Tibial nerve (tissue), 4 donors: ENCODE results near the gene DOK3. TPM values are rescaled to one million over a fixed set of nuclear protein-coding genes. Genes with fewer than 3 reads are reported as not detected.

Experiments used
- DNase-seq, 2 donors: peaks; one replicate each; pipeline ENCODE4 v3.0.0-alpha.2; 2019; ENCODE audit warnings: low spot score in 2 of 2
- H3K27ac ChIP-seq, 4 donors: fragments of 200-600 bp; sonication (generic) in 3 of 4; one replicate each; pipeline ENCODE4 v1.5.1; 2017 to 2019; ENCODE audit warnings: mild to moderate bottlenecking in 1 of 4
- H3K27me3 ChIP-seq, 2 donors: fragments of 200-600 bp; sonication (generic) in 1 of 2; one replicate each; pipeline versions ENCODE4 v1.5.1 to v1.6.0; 2017 to 2019
- H3K36me3 ChIP-seq, 3 donors: fragments of 200-600 bp; sonication (generic); one replicate each; pipeline ENCODE4 v1.5.1; 2018 to 2019
- H3K4me1 ChIP-seq, 4 donors: fragments of 200-600 bp; sonication (generic) in 3 of 4; one replicate each; pipeline ENCODE4 v1.5.1; 2017 to 2019
- H3K4me3 ChIP-seq, 4 donors: fragments of 200-600 bp; sonication (generic) in 3 of 4; one replicate each; pipeline ENCODE4 v1.5.1; 2017 to 2019; ENCODE audit warnings: mild to moderate bottlenecking in 1 of 4, moderate library complexity in 1 of 4
- H3K9me3 ChIP-seq, 4 donors: fragments of 200-600 bp; sonication (generic) in 3 of 4; one replicate each; pipeline ENCODE4 v1.5.1; 2017 to 2019
- CTCF ChIP-seq, 5 experiments: fragments of 200-600 bp in 3 of 5; fragments of 450-650 bp in 2 of 5; sonication (generic) in 3 of 5; IDR thresholded peaks; one replicate each; pipeline ENCODE4 v1.5.1; 2016 to 2019; ENCODE audit warnings: antibody characterized with exemption in 5 of 5, mild to moderate bottlenecking in 3 of 5, moderate library complexity in 2 of 5
- EP300 ChIP-seq, 2 donors: sonication (generic); formaldehyde crosslinking; IDR thresholded peaks; one replicate each; pipeline ENCODE4 v1.6.1; 2017; ENCODE audit warnings: antibody characterized with exemption in 2 of 2, mild to moderate bottlenecking in 1 of 2
- POLR2A ChIP-seq, 2 donors: fragments of 450-650 bp; IDR thresholded peaks; one replicate each; pipeline ENCODE4 v1.6.1; 2017; ENCODE audit warnings: antibody characterized with exemption in 2 of 2, mild to moderate bottlenecking in 2 of 2, moderate library complexity in 2 of 2
- WGBS, 2 donors: methylation state at CpG; one replicate each; pipeline ENCODE4 v1.1.5; 2018; 5-methylcytosine and 5-hydroxymethylcytosine counted together
- total RNA-seq, 4 donors: library from RNA; depleted of rRNA; stranded (reverse); fragments of >200 nt; gene quantifications; one replicate each; pipeline ENCODE4 v1.1.0, GENCODE V29; 2016

DOK3 gene
- total RNA-seq, 4 donors from 2014 or later = 7.8 to 20.1 (median 11.5) TPM

- Histone ChIP-seq H3K27ac (no peak overlapping the region), H3K4me1 (no peaks in the 10 kb centered on the region), H3K9me3 (no peaks in the 10 kb centered on the region), H3K27me3 (no peaks in the 10 kb centered on the region), H3K36me3 (peaks cover 2 to 100% (median 51%) of the 10 kb centered on the region in 3 donors), H3K4me3 (no peak overlapping the region)
- WGBS, 2 donors = 80 to 88% methylated on average over 10 of the region's 10 CpGs
- no peak for DNase-seq
- TF ChIP-seq EP300 (IDR thresholded peaks at IDR 0.05) = no peak
- TF ChIP-seq CTCF (IDR thresholded peaks at IDR 0.05) = no peak
These were observed 19.0 kb upstream of the DOK3 start for GRCh38 chr5:177528631-177529030.

DNA sequence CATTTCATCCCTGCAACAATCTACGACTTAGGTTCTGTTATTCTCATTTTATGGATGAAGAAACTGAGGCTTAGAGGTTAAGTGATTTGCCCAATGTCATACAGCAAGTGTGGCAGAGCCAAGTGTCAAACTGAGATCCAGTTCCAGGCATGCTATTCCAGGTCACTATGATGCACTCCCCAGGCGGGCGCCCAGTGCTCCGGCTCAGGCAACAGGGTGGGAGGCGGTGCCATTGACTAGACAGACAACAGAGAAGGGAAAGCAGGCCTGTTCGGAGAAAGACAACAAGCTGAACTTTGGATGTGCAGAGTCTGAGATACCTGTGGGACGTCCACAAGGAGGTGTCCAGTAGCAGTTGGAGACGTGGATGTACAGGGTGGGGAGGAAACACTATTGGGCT, 18.0 kb upstream of the DOK3 start:
- H3K9me3 ChIP-seq = no peaks in the 10 kb centered on the region
- no peaks in the 10 kb centered on the region for H3K27me3 ChIP-seq
- TF ChIP-seq POLR2A (IDR thresholded peaks at IDR 0.05) (no peak), CTCF (IDR thresholded peaks at IDR 0.05) (no peak), EP300 (IDR thresholded peaks at IDR 0.05) (no peak)
- WGBS, 2 donors = 90% methylated on average over 8 of the region's 8 CpGs
- no peak for DNase-seq
- H3K4me1 ChIP-seq = no peaks in the 10 kb centered on the region
- no peak overlapping the region for H3K4me3 ChIP-seq
- H3K27ac ChIP-seq = no peak overlapping the region
- peaks cover 2 to 100% (median 51%) of the 10 kb centered on the region in 3 donors for H3K36me3 ChIP-seq

GRCh38 chr5:177526791-177527190, 17.2 kb upstream of the DOK3 start:
- no peaks in the 10 kb centered on the region for H3K4me1 ChIP-seq
- H3K4me3 ChIP-seq = no peak overlapping the region
- TF ChIP-seq EP300 (IDR thresholded peaks at IDR 0.05) (no peak), POLR2A (IDR thresholded peaks at IDR 0.05) (no peak), CTCF (IDR thresholded peaks at IDR 0.05) (no peak)
- H3K9me3 ChIP-seq = no peaks in the 10 kb centered on the region
- whole genome bisulfite sequencing, 2 donors = 83 to 86% methylated on average over 6 of the region's 6 CpGs
- DNase-seq = no peak
- H3K27me3 ChIP-seq = no peaks in the 10 kb centered on the region
- peaks cover 2 to 100% (median 54%) of the 10 kb centered on the region in 3 donors for H3K36me3 ChIP-seq
- H3K27ac ChIP-seq = no peak overlapping the region

DNA sequence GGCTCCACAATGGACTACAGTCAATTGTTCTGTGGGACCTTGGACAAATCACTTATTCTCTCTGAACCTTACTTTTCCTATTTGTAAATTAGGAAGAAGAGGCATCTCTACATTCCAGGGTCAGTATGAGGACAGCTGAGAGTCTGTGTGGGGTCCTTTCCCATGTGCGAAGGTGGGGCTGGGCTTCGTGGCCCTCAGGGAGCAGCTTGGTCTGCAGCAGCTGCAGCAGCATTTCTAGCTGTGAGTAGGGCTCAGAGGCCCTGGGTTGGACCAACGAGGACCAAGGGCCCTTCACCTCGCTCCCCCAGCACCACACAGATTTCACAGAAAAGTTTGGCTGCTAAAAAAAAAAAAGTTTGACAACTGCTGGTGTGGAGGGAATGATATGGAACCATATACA, 16.6 kb upstream of the DOK3 start:
- H3K4me3 ChIP-seq = no peak overlapping the region
- H3K27ac ChIP-seq = no peak overlapping the region
- H3K9me3 ChIP-seq = no peaks in the 10 kb centered on the region
- 69 to 73% methylated on average over 4 of the region's 4 CpGs for WGBS, 2 donors
- no peaks in the 10 kb centered on the region for H3K27me3 ChIP-seq
- TF ChIP-seq POLR2A (IDR thresholded peaks at IDR 0.05) (no peak), EP300 (IDR thresholded peaks at IDR 0.05) (no peak), CTCF (IDR thresholded peaks at IDR 0.05) (no peak)
- peaks cover 2 to 100% (median 56%) of the 10 kb centered on the region in 3 donors for H3K36me3 ChIP-seq
- H3K4me1 ChIP-seq = no peaks in the 10 kb centered on the region
- no peak for DNase-seq

- TF ChIP-seq CTCF (IDR thresholded peaks at IDR 0.05) (no peak), EP300 (IDR thresholded peaks at IDR 0.05) (no peak)
- H3K36me3 ChIP-seq = peaks cover 2 to 100% (median 50%) of the 10 kb centered on the region in 3 donors
- no peak overlapping the region for H3K27ac ChIP-seq
- no peak for DNase-seq
- no peak overlapping the region for H3K4me3 ChIP-seq
- H3K9me3 ChIP-seq = no peaks in the 10 kb centered on the region
- WGBS, 2 donors = 92 to 97% methylated on average over 4 to 10 of the region's 10 CpGs
- no peaks in the 10 kb centered on the region for H3K27me3 ChIP-seq
- no peaks in the 10 kb centered on the region for H3K4me1 ChIP-seq
These were observed 15.5 kb upstream of the DOK3 start for GRCh38 chr5:177524941-177525655.
